NK-92 (cell line): ENCODE measurements around the gene LCN2.
A peak's percentile ranks its signal among the peaks of the same experiment; 100 is the strongest.

ENCODE experiments used
- DNase-seq: peaks from one replicate; lab custom pipeline; 2025; ENCODE audit not compliant: unreplicated experiment; lab: John Stamatoyannopoulos, UW

LCN2 gene

DNA sequence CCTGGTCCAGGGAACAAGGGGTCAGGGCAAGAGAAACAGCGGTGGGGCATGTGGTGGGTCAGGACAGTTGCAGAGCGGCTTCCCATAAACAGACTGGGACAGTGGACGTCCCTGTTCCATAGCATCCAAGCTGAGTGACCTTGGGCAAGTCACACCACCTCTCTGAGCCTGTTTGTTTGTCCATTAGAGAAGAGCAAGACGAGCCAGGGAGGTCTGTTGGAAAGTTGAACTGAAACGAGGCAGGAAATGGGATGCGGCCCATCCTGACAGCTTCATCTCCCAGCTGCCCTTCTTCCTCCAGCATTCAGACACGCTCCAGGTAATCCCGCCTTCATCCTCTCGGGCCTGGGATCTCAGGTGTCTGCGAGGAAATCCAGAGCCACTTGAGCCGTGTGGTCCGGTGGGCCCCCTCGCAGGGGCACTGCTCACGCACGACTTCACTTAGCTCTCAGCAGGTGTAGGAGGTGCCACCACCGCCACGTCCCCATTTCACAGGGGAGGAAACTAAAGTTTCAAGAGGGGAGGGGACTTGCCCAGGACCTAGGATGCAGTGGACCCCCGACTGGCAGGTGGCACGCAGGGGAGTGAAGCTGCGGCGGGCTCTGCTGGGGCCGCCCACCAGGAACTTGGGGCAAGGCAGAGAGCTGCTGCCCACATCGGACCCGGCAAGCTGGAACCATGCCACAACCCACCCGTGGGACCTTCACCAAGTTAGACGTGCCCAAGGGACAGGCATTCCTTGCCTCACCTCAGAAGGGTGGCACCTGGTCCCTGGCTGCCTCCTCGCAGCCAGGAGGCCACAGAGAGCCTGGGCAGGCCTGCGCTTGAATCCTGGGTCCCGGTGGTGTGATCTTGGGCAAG, 34.7 kb upstream of the LCN2 start:
- DNase-seq: no peak

GRCh38 chr9:128115187-128116103, 33.8 kb upstream of the LCN2 start:
- DNase-seq: no peak

- DNase-seq: no peak
These were observed 32.9 kb upstream of the LCN2 start for GRCh38 chr9:128116104-128117083.

- DNase-seq: peak; percentile 74
These were observed 31.4 kb upstream of the LCN2 start for GRCh38 chr9:128117613-128118471.

DNA sequence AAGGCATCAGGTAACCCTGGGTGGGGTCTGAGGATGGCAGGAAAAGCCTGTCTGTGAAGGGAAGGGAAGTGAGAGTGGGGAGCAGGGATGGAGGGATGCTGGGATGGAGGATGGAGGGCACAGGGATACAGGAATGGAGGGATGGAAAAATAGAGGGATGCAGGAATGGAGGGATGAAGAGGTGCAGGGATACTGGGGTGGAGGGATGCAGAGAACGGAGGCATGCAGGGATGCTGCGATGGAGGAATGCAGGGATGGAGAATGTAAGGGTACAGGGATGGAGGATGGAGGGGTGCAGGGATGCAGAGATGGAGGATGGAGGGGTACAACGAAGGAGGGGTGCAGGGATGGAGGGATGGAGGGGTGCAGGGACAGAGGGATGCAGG, 30.8 kb upstream of the LCN2 start:
- DNase-seq: no peak

DNA sequence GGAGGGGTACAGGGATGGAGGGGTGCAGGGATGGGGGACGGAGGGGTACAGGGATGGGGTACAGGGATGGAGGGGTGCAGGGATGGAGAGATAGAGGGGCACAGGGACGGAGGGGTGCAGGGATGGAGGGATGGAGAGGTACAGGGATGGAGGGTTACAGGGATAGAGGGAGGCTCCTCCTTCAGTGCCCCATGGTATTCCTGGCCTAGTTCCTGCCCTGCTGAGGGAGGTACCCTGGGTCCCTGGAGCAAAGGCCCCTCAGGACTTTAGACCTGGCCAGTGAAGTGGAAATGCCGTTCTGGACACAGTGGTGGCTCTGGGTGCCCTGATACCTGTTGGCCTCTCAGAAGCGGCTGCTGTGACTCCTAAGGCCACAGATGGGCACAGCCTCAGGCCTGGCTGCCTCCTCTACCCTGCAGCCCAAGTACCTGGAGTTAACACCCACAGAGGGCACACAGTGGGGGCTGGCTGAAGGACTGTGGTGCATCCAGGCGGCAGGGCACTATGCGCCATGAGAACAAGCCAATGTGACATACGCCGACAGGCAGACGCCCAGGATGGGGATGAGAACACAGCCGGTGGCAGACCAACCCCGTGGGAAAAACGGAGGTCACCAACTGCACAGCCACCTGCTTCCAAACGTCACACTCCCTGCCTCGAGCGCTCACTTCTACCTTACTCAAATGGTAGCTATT, 30.1 kb upstream of the LCN2 start:
- no peak for DNase-seq

DNA sequence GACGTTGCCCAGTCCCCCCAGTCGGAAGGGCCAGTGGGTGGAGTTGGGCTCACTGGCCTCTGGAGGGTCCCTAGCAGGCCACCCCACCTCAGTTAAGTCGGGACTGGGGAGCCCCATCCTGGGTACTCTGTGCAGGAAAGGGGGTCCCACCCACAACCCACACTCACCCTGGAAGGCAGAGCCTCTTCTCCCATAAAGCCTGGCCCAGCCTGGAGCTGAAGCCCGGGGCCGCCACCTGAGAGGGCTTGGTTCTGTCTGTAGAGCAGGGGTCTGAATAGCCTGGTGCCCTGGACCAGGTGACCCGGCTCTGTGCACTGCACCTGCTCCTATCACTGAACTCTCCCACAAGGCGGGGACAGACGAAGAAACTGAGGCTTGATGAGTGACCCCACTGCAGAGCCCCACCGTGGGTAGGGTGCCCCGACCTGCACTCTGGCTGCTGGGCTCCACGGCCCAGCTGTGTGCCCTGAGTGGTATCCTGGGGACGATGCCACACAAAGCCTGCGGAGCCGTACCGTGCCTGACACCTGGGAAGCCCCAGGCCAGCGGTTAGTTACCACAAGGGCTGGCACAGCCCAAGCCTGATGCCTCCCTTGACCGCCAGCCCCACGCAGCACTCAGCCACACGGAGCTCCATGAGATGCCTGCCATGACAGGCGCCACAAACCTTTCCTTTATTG, 29.1 kb upstream of the LCN2 start:
- DNase-seq: no peak

- DNase-seq: no peak
These were observed 28.4 kb upstream of the LCN2 start for GRCh38 chr9:128120741-128121465.

DNA sequence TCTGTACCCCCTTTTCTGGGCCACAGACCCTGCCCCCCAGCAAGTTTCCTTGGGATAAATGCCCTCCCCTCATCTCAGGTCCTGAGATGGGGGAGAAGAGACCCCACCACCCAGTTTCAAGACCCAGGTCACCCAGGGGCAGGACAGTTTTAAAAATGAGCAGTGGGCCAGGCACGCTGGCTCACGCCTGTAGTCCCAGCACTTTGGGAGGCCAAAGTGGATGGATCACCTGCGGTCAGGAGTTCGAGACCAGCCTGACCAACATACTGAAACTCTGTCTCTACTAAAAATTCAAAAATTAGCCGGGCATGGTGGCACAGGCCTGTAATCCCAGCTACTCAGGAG, 27.8 kb upstream of the LCN2 start:
- no peak for DNase-seq

DNA sequence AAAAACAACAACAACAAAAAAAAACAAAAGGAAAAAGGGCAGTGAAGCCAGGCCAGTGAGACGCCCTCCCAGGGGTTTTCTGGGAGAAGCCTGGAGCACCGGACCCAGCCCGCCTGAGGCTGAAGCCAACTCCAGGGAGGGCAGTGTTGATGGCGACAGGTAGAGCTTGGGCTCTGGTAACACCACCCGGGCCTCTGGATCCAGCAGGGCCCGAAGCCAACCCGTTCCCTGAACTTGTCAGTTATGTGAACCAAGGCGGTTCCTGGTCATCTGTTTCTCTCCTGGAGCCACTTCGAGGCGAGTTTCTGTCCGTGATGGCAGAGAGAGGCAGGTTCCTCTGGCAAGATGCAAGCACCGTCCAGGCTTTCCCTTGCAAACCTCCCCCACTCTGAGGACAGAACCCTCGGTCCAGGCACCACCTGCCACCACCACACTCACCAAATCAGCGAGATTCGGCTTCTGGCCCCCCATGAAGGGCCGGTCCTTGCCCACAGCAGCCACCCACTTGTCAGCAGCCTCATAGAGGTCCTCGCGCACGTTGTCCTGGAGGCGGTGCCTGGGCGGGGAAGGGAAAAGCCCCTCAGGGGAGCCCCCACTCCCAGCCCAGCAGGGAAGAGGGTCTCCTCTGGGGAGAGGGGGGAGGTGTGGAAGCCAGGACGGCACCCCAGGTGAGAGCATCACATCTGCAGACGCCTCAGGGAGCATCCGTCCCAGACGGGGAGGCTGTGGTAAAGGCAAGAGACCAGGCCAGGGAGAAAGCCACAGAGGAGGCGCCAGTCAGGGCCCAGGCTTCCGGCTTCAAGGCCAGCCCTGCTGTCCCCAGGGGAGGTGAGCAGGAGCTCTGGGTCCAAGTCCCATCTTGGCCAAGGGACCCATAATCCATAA, 27.1 kb upstream of the LCN2 start:
- DNase-seq: no peak

DNA sequence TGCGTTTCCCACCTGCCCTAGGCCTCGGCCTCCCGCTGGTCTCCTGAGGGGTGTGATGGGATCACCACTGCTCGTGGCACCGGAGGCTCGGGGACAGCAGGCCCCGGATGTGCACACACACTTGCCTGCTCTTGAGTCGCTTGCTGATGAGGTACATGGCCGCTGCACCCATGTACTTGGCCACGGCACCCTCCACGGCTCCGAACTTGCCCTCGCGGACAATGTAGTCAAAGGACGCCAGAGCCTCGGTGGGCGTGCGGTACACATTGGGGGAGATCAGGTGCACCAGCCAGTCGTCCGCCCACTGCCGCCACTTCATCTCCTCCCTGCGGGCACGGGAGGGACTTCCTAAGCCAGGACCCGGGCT, 26.5 kb upstream of the LCN2 start:
- DNase-seq: no peak

- DNase-seq: no peak
These were observed 25.7 kb upstream of the LCN2 start for GRCh38 chr9:128123451-128124080.

- no peak for DNase-seq
These were observed 24.8 kb upstream of the LCN2 start for GRCh38 chr9:128124451-128124850.

DNA sequence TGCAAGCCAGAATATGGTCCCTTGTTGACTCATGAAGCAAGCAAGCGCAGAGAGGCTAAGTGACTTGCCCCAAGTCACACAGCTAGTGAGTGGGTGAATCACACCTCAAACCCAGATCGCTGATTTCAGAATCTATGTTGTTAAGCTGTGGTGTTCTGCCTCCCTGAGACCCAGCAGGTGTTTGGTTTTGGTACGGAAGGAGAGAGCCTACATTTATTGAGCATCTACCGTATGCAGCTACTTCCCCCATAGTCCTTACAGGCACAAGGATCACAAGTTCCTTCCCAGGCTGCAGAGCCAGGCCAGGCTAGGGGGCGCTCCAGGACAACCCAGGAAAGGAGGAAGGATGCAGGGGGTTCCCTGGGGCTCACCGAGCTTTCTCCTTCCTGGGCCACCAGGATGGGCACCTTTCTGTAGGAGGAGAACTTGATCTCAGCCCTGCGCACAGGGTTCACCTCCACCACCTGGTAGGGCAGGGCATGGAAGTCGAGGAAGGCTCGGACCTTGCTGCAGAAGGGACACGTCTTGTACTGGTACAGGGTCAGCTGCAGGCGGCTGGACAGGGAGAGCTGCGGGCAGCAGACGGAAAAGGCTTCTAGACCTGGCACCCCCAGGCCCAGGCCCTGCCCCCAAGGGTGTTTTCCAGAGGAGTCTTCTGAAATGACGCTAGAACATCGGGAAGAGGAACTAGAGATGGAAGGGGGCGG, 24.2 kb upstream of the LCN2 start:
- DNase-seq: no peak

- no peak for DNase-seq
These were observed 23.5 kb upstream of the LCN2 start for GRCh38 chr9:128125580-128126354.
